HG03432 (cell line): Measurements from ENCODE around the gene SNRNP200.
"Not testable (repeated sequence)": the region's sequence is repeated elsewhere in the genome, so short reads cannot be mapped to it uniquely, and the experiment has no call there.

Source experiments
- ATAC-seq: cut with Tn5 transposase; IDR thresholded peaks from one replicate; pipeline ENCODE4 v1.9.1; 2021; ENCODE audit warnings: mild to moderate bottlenecking, moderate library complexity; ENCODE audit not compliant: unreplicated experiment

The SNRNP200 gene

GRCh38 chr2:96325041-96325883 is 19.9 kb upstream of the SNRNP200 start, which contains the start of gene ITPRIPL1:
ITPRIPL1 (plus strand) TSS chr2:96325317; CDS start chr2:96325840, 523 bp downstream.
- peak; percentile 23 for ATAC-seq

GRCh38 chr2:96324721-96325040 is 19.3 kb upstream of the SNRNP200 start:
- no peak for ATAC-seq

GRCh38 chr2:96323849-96324248 is 18.5 kb upstream of the SNRNP200 start:
- ATAC-seq = no peak

GRCh38 chr2:96320728-96321622 is 15.6 kb upstream of the SNRNP200 start:
- ATAC-seq = peak; percentile 28

GRCh38 chr2:96320326-96320725 is 15.0 kb upstream of the SNRNP200 start:
- no peak for ATAC-seq

GRCh38 chr2:96319396-96319795 is 14.1 kb upstream of the SNRNP200 start:
- no peak for ATAC-seq

GRCh38 chr2:96318723-96319122 is 13.4 kb upstream of the SNRNP200 start:
- no peak for ATAC-seq

- no peak for ATAC-seq
Measured at GRCh38 chr2:96317584-96317997, 12.2 kb upstream of the SNRNP200 start.

GRCh38 chr2:96316999-96317398 is 11.7 kb upstream of the SNRNP200 start:
- no peak for ATAC-seq

GRCh38 chr2:96315400-96316071 is 10.2 kb upstream of the SNRNP200 start:
- peak; percentile 53 for ATAC-seq

- no peak for ATAC-seq
Measured at GRCh38 chr2:96315005-96315399, 9.7 kb upstream of the SNRNP200 start.

GRCh38 chr2:96308248-96308647 is 2.9 kb upstream of the SNRNP200 start:
- ATAC-seq = no peak

GRCh38 chr2:96306370-96306769 is 1.0 kb upstream of the SNRNP200 start:
- ATAC-seq = no peak

GRCh38 chr2:96305979-96306308 is 598 bp upstream of the SNRNP200 start:
- ATAC-seq = no peak

- ATAC-seq = no peak
Measured at GRCh38 chr2:96304606-96305005, 740 bp downstream of the SNRNP200 start.

GRCh38 chr2:96301865-96302264 is 3.5 kb downstream of the SNRNP200 start:
- ATAC-seq = no peak

- ATAC-seq = no peak
Measured at GRCh38 chr2:96296925-96297324, 8.4 kb downstream of the SNRNP200 start.

GRCh38 chr2:96294271-96294670 is 11.1 kb downstream of the SNRNP200 start:
- ATAC-seq = not testable (repeated sequence)

GRCh38 chr2:96291751-96292150 is 13.6 kb downstream of the SNRNP200 start:
- ATAC-seq = no peak

- ATAC-seq = no peak
Measured at GRCh38 chr2:96287273-96287856, 18.0 kb downstream of the SNRNP200 start.
